CD4-positive, alpha-beta T cell treated with Interferon gamma for 1 hour (primary cell): ENCODE results near the gene ZNF418.
"Not testable (repeated sequence)": the region's sequence is repeated elsewhere in the genome, so short reads cannot be mapped to it uniquely, and the experiment has no call there.

Experiments
- DNase-seq: peaks from one replicate; pipeline ENCODE4 v3.0.0-alpha.2; 2020

ZNF418 gene

GRCh38 chr19:57934820-57935665 lies at the start of gene ZNF418:
Gene ZNF418 (minus strand): TSS chr19:57935402. CDS start chr19:57933822, 1,580 bp downstream.
- DNase-seq = peak; percentile 65

DNA sequence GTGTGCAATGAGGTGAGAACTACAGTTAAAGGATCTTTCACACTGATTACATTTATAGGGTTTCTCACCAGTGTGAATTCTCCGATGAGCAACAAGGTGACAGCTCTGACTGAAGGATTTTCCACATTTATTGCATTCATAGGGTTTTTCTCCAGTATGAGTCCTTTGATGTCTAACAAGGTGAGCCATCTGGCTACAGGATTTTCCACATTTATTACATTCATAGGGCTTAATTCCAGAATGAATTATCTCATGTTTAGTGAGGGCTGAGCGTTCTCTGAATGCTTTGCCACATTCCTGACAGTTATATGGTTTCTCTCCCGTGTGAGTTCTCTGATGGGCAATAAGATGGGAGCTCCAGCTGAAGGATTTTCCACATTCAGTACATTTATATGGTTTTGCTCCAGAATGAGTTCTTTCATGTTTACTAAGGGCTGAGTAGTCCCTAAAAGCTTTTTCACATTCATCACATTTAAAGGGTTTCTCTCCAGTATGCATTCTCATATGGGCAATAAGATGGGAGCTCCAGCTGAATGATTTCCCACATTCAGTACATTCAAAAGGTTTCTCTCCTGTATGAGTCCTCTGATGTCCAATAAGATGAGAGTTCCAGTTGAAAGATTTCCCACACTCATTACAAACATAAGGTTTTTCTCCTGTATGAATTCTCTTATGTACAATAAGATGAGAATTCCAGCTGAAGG lies 43.5 kb upstream of the ZNF418 start:
- DNase-seq = no peak

- DNase-seq = no peak
Observed at GRCh38 chr19:57974434-57974833, 39.2 kb upstream of the ZNF418 start, which contains the start of gene C19orf18. Gene C19orf18 (minus strand): TSS chr19:57974534. CDS start chr19:57974432, 102 bp downstream.

DNA sequence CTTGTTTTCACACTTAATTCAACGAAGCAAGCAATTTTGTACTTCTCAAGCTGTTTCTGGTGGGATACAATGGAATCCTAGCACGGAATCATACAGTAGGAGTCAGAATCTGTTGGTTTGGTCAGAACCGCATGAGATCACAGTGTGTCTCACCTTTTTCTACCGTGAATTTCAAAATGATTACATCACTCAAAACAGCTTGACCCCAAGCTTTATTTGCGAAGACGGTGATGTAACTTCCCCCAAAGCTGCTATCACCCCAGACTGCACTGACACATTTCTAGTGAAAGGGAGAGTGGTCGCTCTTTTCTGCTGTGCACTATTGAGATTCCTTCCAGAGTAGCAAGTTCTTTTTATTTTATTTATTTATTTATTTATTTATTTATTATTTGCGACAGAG lies 29.6 kb upstream of the ZNF418 start:
- DNase-seq = no peak

DNA sequence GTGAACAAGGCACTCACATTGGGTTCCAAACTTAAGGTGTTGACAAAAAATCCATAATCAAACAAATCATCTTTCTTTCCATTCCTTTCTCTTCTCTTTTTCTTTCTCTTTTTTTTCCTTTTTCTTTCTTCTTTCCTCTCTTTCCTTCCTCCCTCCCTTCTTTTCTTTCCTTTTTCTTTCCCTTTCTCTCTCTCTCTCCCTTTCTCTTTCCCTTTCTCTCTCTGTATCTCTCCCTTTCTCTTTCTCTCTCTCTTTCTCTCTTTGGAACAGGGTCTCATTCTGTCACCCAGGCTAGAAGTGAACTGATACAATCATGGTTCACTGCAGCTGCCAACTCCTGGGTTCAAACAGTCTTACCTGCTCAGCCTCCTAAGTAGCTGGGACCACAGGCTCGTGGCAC lies 26.6 kb upstream of the ZNF418 start:
- no peak for DNase-seq

DNA sequence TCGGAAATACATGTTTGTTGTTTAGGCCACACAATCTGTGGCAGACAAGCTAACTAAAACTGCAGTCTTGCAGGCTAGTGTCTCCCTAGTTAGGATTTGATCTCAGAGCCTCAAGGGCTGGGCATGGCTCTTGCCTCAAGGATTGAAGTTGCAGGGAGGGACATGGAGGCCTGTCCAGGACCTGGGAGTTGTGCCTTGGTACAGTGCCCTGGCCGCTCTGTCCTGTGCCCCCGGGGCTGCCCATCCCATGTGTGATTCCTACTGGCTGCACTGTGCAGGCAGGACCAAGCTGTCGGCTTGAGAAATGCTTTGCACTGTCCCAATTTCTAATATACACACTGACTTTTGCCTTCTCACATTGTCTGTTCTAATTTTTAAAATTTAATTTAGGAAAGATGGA lies 19.8 kb upstream of the ZNF418 start:
- no peak for DNase-seq

DNA sequence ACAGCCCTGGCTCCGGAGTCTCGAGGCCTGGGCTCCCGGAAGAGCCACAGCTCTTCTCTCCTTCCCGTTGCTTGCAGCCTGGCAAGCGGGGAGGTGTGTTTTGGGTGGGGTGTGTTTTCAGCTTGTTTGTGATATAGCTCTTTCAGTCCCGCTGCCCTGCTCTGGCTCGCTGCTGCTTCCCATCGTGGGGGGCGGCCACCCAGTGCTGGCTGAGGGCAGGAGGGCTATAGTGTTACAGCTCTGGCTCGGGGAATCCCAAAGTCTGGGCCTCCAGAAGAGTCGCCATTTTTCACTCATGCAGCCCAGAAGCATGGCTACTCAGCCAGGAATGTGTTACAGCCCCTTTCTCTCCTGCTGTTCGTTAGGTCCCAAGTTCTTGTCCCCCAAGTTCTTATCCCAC lies 14.5 kb upstream of the ZNF418 start:
- no peak for DNase-seq

- DNase-seq = no peak
Observed at GRCh38 chr19:57949296-57949695, 14.1 kb upstream of the ZNF418 start.

GRCh38 chr19:57947419-57948134 lies 12.4 kb upstream of the ZNF418 start, which contains the start of gene ZNF256:
Gene ZNF256 (minus strand): TSS chr19:57947706. CDS start chr19:57947474, 232 bp downstream.
- peak; percentile 90 for DNase-seq

DNA sequence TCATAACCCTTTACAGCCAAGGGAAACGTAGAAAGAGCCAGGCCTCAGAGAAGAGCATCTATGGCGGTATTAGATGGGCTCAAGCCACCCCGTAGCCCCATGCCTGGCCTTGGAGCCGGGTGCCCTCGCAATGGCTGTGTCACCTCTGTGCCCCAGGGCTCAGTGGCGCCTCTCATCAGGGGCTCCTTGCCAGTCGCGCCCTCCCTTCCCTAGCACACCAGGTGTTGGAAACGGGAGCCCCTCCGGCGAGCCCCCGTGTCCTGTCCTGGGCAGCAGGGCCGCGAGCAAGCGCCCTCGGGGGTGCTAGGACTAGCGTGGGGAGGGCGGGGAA lies 11.9 kb upstream of the ZNF418 start:
- no peak for DNase-seq

DNA sequence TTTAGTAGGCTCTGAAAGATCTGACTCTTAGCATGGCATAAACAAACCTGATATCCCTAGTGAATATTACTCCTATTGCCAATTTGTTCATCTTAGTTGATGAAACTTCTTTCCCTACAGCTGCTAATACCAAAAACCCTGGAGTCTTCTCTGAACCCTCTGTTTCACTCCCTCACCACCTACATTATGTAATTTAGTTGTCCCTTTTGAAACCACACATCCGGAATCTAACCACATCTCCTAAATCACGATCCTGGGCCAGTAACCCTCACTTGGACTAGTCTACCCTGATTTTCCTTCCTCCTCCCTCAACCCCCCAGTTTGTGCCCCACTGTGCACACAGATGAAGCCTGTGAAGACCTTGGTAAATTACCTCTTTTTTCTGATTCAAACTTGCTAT lies 11.1 kb upstream of the ZNF418 start:
- DNase-seq = no peak

GRCh38 chr19:57941593-57941992 lies 6.4 kb upstream of the ZNF418 start:
- no peak for DNase-seq

- DNase-seq = no peak
Observed at GRCh38 chr19:57935731-57936130, 529 bp upstream of the ZNF418 start.

GRCh38 chr19:57927587-57927986 lies 7.6 kb downstream of the ZNF418 start:
- DNase-seq = no peak

- peak; percentile 93 for DNase-seq
Observed at GRCh38 chr19:57916168-57916995, 18.8 kb downstream of the ZNF418 start, which contains the start of gene ZNF417. Gene ZNF417 (minus strand): TSS chr19:57916592. CDS start chr19:57916411, 181 bp downstream.

DNA sequence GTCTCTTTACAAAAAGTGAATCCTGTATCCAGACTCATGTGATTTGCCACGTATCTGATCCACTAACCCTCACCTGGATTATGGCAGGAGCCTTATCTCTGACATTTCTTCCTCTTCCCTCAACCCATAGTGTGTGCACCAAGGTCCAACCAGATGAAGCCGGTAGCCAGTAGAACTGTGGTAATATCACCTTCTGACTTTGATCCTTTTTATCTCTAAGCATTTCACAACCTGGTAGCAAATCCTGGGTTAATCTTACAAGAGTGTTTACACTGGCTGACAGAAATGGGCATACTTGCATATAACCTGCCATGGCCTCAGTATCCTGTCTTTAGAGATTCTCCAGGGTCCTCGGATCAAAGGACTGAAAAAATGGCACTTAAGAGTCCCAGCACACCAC lies 20.7 kb downstream of the ZNF418 start:
- DNase-seq = no peak

DNA sequence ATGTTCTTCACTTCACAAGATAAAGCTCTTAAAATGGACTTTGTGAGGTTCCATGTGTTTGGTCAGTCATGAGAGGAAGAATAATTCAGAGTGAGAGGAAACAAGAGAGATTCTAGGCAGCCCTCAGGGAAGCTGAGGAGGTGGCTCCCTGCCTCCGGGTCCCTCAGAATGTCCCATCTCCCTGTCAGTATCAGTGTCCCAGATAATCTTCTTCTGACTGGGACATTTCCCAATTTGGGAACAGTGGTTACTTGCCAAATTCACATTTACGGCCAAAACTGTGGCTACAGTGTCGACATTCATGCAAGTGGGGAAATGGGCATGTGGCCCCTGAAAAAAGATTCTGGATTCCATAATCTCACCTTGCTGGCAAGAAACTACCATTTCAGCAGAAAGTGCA lies 27.8 kb downstream of the ZNF418 start:
- DNase-seq = no peak

DNA sequence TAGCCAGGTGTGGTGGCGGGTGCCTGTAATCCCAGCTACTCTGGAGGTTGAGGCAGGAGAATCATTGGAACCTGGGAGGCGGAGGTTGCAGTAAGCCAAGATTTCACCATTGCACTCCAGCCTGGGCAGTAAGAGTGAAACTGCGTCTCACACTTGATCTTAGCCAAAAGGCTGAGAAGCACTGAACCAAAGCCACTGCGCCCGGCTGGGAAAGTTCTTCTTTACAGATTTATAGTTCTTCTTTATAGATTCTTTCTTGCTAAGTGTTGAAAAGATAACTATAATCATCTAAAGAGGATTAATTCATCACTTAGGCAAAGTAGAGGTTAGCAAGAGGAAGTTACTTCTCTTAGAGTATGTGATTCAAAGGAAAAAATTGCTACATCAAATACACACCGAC lies 29.9 kb downstream of the ZNF418 start:
- DNase-seq = no peak

GRCh38 chr19:57903618-57904184 lies 31.5 kb downstream of the ZNF418 start:
- DNase-seq = no peak

GRCh38 chr19:57900311-57900710 lies 34.9 kb downstream of the ZNF418 start:
- no peak for DNase-seq

DNA sequence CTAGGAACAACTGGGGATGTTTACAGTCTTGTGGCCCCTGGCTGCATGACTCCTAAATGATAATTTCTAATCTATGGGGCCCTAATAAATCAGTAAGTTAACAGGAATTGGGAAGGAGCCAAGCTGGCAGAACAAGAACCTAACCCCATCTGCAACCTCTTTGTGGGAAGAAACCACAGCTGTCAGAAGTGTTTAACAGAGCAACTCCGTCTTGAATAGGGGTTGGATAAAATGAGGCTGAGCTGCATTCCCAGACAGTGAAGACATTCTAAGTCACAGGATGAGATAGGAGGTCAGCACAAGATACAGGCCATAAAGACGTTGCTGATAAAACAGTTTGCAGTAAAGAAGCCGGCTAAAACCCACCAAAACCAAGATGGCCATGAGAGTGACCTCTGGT lies 44.5 kb downstream of the ZNF418 start:
- DNase-seq = not testable (repeated sequence)
